ENCODE results near the gene CARD11. TPM values are rescaled to one million over a fixed set of nuclear protein-coding genes. Genes with fewer than 3 reads are reported as not detected.

CARD11 gene
- total RNA-seq, 1 experiment from 2014 or later, result 0.57 TPM

GRCh38 chr7:2858621-2859020, 185.0 kb downstream of the CARD11 start:
- Histone ChIP-seq H3K27me3 (ENCODE audit: insufficient read depth, low read length) (no peaks in the 10 kb centered on the region), H3K9me3 (ENCODE audit: control insufficient read depth in 1 of 2, insufficient read depth in 1 of 2, low read depth in 1 of 2, low read length in 2 of 2) (no peaks in the 10 kb centered on the region), H3K79me2 (ENCODE audit: insufficient read depth, low read length) (no peaks in the 10 kb centered on the region), H3K9me2 (ENCODE audit: insufficient read depth) (no peaks in the 10 kb centered on the region), H2AFZ (ENCODE audit: low read depth, low read length, poor library complexity, severe bottlenecking) (no peak overlapping the region), H4K20me1 (ENCODE audit: insufficient read depth) (no peaks in the 10 kb centered on the region), H3K27ac (ENCODE audit: low read depth, low read length) (no peak overlapping the region), H3K36me3 (ENCODE audit: control insufficient read depth in 1 of 2, insufficient read depth in 2 of 2, low read length in 2 of 2) (no peaks in the 10 kb centered on the region), H3K4me3 (replicated peaks in 1 of 2; ENCODE audit: low read depth in 1 of 2, low read length in 2 of 2) (no peak overlapping the region), H3K9ac (ENCODE audit: low read length) (no peak overlapping the region), H3K4me2 (ENCODE audit: low read length) (no peak overlapping the region), H3K4me1 (ENCODE audit: control insufficient read depth in 1 of 2, insufficient read depth in 2 of 2, low read length in 2 of 2) (peaks cover 8 to 14% of the 10 kb centered on the region in 2 experiments; a peak in 3 of 4 replicates)
- CTCF ChIA-PET, result no interaction called here
- no peak for ATAC-seq
- RAD21 ChIA-PET (ENCODE audit: low non-redundant PET in 1 of 2, low total read pairs in 2 of 2, uncharacterized antibody in 2 of 2, unreplicated experiment in 2 of 2), result no interaction called here
- POLR2A ChIA-PET, result no interaction called here
- TF ChIP-seq TCF7L2 (IDR thresholded peaks at IDR 0.05; ENCODE audit: borderline replicate concordance, extremely low read depth, insufficient read depth, insufficient read length) (no peak), POLR2AphosphoS5 (IDR thresholded peaks at IDR 0.05; ENCODE audit: low read depth, low read length) (no peak), CBX3 (IDR thresholded peaks at IDR 0.05; ENCODE audit: low read depth) (no peak), ATF3 (IDR thresholded peaks at IDR 0.05) (no peak), ZNF274 (IDR thresholded peaks at IDR 0.05; ENCODE audit: low read depth, low read length) (no peak), JUND (IDR thresholded peaks at IDR 0.05) (no peak), EZH2phosphoT487 (IDR thresholded peaks at IDR 0.05; ENCODE audit: borderline replicate concordance) (no peak), REST (IDR thresholded peaks at IDR 0.05; ENCODE audit: low read depth) (no peak), ZBTB33 (IDR thresholded peaks at IDR 0.05; ENCODE audit: extremely low read depth, insufficient replicate concordance, low read length) (no peak), EGR1 (IDR thresholded peaks at IDR 0.05; ENCODE audit: low read depth) (no peak), SRF (IDR thresholded peaks at IDR 0.05; ENCODE audit: low read depth) (no peak), SP1 (IDR thresholded peaks at IDR 0.05; ENCODE audit: low read depth) (no peak), RAD21 (IDR thresholded peaks at IDR 0.05; ENCODE audit: low read depth) (no peak), ZFX (IDR thresholded peaks at IDR 0.05) (no peak)
- no TSS peak for BruUV-seq (replicated peaks)
- no peak for DNase-seq (ENCODE audit: low read depth, low spot score)
- intact Hi-C loops (cut with micrococcal nuclease), result no loop called here
